ENCODE measurements around the gene ARRDC1. TPM values are rescaled to one million over a fixed set of nuclear protein-coding genes. Genes with fewer than 3 reads are reported as not detected.
A peak's percentile ranks its signal among the peaks of the same experiment; 100 is the strongest.
"Not testable (repeated sequence)": the region's sequence is repeated elsewhere in the genome, so short reads cannot be mapped to it uniquely, and the experiment has no call there.

ARRDC1 gene
- total and polyA plus RNA-seq, 8 donors: 20.9 to 161 (median 26.5) TPM

GRCh38 chr9:137619240-137620047, 14.0 kb downstream of the ARRDC1 start:
- TF ChIP-seq CTCF (IDR thresholded peaks at IDR 0.05): no peak
- peak in 2 of 4 donors; percentile 4 to 6 for ATAC-seq
- Histone ChIP-seq H3K4me3 (peak overlapping the region; percentile 53 to 84 (median 68)), H3K4me1 (peaks cover 15 to 28% (median 16%) of the 10 kb centered on the region in 3 donors), H3K27me3 (no peaks in the 10 kb centered on the region), H3K9me3 (no peaks in the 10 kb centered on the region), H3K27ac (peak overlapping the region in 3 of 4 donors; percentile 51 to 62 (median 58)), H3K36me3 (peaks cover 0 to 7% (median 0%) of the 10 kb centered on the region in 3 donors)
- WGBS, 2 donors: 0% methylated on average over 36 to 58 of the region's 58 CpGs
- FAIRE-seq: no peak
- DNase-seq: peak in 5 of 6 donors; percentile 34 to 76 (median 68)
- intact Hi-C loops (cut with DNase I): no loop called here

- DNase-seq (no peak), ATAC-seq (no peak), FAIRE-seq (no peak)
- 53 to 62% methylated on average over 4 of the region's 4 CpGs for WGBS, 2 donors
- Histone ChIP-seq H3K27ac (peak overlapping the region in 2 of 4 donors; percentile 58 to 62), H3K27me3 (no peaks in the 10 kb centered on the region), H3K4me3 (peak overlapping the region in 3 of 4 donors; percentile 53 to 84 (median 75)), H3K36me3 (peaks cover 0 to 2% (median 0%) of the 10 kb centered on the region in 3 donors), H3K4me1 (peaks cover 15 to 28% (median 16%) of the 10 kb centered on the region in 3 donors), H3K9me3 (no peaks in the 10 kb centered on the region)
- intact Hi-C loops (cut with DNase I): no loop called here
- no peak for TF ChIP-seq CTCF (IDR thresholded peaks at IDR 0.05)
Observed at GRCh38 chr9:137620048-137620405, 14.5 kb downstream of the ARRDC1 start.

DNA sequence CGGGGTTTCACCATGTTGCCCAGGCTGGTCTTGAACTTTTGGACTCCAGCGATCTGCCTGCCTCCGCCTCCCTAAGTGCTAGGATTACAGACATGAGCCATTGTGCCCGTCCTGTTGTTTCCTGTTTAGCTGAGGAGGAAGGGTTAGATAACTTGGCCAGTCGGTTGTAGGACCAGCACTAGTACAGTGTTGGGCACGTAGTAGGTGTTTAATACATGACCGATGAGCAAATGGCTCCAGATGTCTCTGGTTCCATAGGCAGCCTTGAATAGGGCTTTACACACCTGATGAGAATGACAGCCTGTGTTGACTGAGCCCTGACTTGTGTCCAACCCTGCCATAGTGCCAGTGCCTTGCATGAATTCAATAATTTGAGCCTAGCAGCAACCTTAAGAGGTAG, 15.1 kb downstream of the ARRDC1 start:
- Histone ChIP-seq H3K27me3 (no peaks in the 10 kb centered on the region), H3K4me1 (peaks cover 15 to 28% (median 16%) of the 10 kb centered on the region in 3 donors), H3K4me3 (peak overlapping the region in 1 of 4 donors; percentile 75), H3K36me3 (no peaks in the 10 kb centered on the region), H3K9me3 (no peaks in the 10 kb centered on the region), H3K27ac (no peak overlapping the region)
- no peak for TF ChIP-seq CTCF (IDR thresholded peaks at IDR 0.05)
- intact Hi-C loops (cut with DNase I): no loop called here
- DNase-seq (no peak), ATAC-seq (no peak), FAIRE-seq (no peak)
- WGBS, 2 donors: 56 to 61% methylated on average over 7 of the region's 7 CpGs

- no peak for DNase-seq
Observed at GRCh38 chr9:137621131-137621757, 15.8 kb downstream of the ARRDC1 start.

GRCh38 chr9:137622211-137622610, 16.7 kb downstream of the ARRDC1 start:
- H3K9me3 ChIP-seq; ATAC-seq; FAIRE-seq; H3K27ac ChIP-seq; intact Hi-C loops (cut with DNase I); DNase-seq; H3K4me3 ChIP-seq; H3K36me3 ChIP-seq; H3K27me3 ChIP-seq: not testable (repeated sequence)
- H3K4me1 ChIP-seq: peaks cover 15 to 27% (median 16%) of the 10 kb centered on the region in 3 donors
- 87 to 89% methylated on average over 8 of the region's 8 CpGs for WGBS, 2 donors

More at GRCh38 chr9:137621131-137621757, 15.8 kb downstream of the ARRDC1 start:
- peak in 2 of 4 donors; percentile 14 to 17 for TF ChIP-seq CTCF (IDR thresholded peaks at IDR 0.05)
- FAIRE-seq (no peak), ATAC-seq (no peak)
- Histone ChIP-seq H3K27me3 (no peaks in the 10 kb centered on the region), H3K4me1 (peaks cover 15 to 28% (median 16%) of the 10 kb centered on the region in 3 donors), H3K27ac (no peak overlapping the region), H3K9me3 (no peaks in the 10 kb centered on the region), H3K4me3 (no peak overlapping the region), H3K36me3 (no peaks in the 10 kb centered on the region)
- WGBS, 2 donors: 59 to 72% methylated on average over 6 of the region's 6 CpGs
- intact Hi-C loops (cut with DNase I): no loop called here

All from pancreas (tissue), 10 donors.